ENCODE data around the gene MNT.

Gene MNT

GRCh38 chr17:2380226-2380922, 20.5 kb downstream of the MNT start:
- DNase-seq (ENCODE audit: low spot score) = no peak

GRCh38 chr17:2379489-2380225, 21.2 kb downstream of the MNT start:
- DNase-seq (ENCODE audit: low spot score) = no peak

- DNase-seq (ENCODE audit: low spot score) = no peak
These were observed 22.0 kb downstream of the MNT start for GRCh38 chr17:2378905-2379304.

GRCh38 chr17:2377659-2378058, 23.2 kb downstream of the MNT start:
- DNase-seq (ENCODE audit: low spot score) = no peak

- no peak for DNase-seq (ENCODE audit: low spot score)
These were observed 24.8 kb downstream of the MNT start for GRCh38 chr17:2376107-2376506.

- no peak for DNase-seq (ENCODE audit: low spot score)
These were observed 25.5 kb downstream of the MNT start for GRCh38 chr17:2375406-2375805.

GRCh38 chr17:2374549-2375285, 26.1 kb downstream of the MNT start:
- no peak for DNase-seq (ENCODE audit: low spot score)

GRCh38 chr17:2373179-2373578, 27.7 kb downstream of the MNT start:
- DNase-seq (ENCODE audit: low spot score) = no peak

GRCh38 chr17:2372681-2373080, 28.2 kb downstream of the MNT start:
- DNase-seq (ENCODE audit: low spot score) = no peak

GRCh38 chr17:2372180-2372579, 28.7 kb downstream of the MNT start:
- no peak for DNase-seq (ENCODE audit: low spot score)

- no peak for DNase-seq (ENCODE audit: low spot score)
These were observed 29.4 kb downstream of the MNT start for GRCh38 chr17:2371183-2372130.

GRCh38 chr17:2370211-2370589, 30.7 kb downstream of the MNT start:
- no peak for DNase-seq (ENCODE audit: low spot score)

GRCh38 chr17:2369551-2370210, 31.2 kb downstream of the MNT start:
- DNase-seq (ENCODE audit: low spot score) = no peak

- DNase-seq (ENCODE audit: low spot score) = no peak
These were observed 31.8 kb downstream of the MNT start for GRCh38 chr17:2369039-2369438.

GRCh38 chr17:2368359-2368758, 32.5 kb downstream of the MNT start:
- DNase-seq (ENCODE audit: low spot score) = no peak

GRCh38 chr17:2366747-2367494, 33.9 kb downstream of the MNT start:
- DNase-seq (ENCODE audit: low spot score) = no peak

GRCh38 chr17:2365132-2365531, 35.7 kb downstream of the MNT start:
- DNase-seq (ENCODE audit: low spot score) = no peak

GRCh38 chr17:2364763-2365116, 36.1 kb downstream of the MNT start:
- DNase-seq (ENCODE audit: low spot score) = no peak

- DNase-seq (ENCODE audit: low spot score) = no peak
These were observed 36.8 kb downstream of the MNT start for GRCh38 chr17:2363851-2364762.

GRCh38 chr17:2363318-2363717, 37.5 kb downstream of the MNT start:
- no peak for DNase-seq (ENCODE audit: low spot score)
